ENCODE data around the gene TMEM185B. TPM values are rescaled to one million over a fixed set of nuclear protein-coding genes. Genes with fewer than 3 reads are reported as not detected.

TMEM185B gene
- total and polyA plus RNA-seq, 4 donors = 1.8 to 8.5 (median 6.8) TPM

GRCh38 chr2:120192280-120192679, 30.9 kb downstream of the TMEM185B start (continued):
- no peak for TF ChIP-seq EGR1 (IDR thresholded peaks at IDR 0.05; ENCODE audit: low read depth in 2 of 2)
- TF ChIP-seq NR2F2 (IDR thresholded peaks at IDR 0.05) = no peak
- no peak for TF ChIP-seq HNF4G (IDR thresholded peaks at IDR 0.05)
- no peak for TF ChIP-seq RAD21 (IDR thresholded peaks at IDR 0.05)
- TF ChIP-seq RXRA (IDR thresholded peaks at IDR 0.05) = no peak
- TF ChIP-seq FOXA2 (IDR thresholded peaks at IDR 0.05) = no peak
- TF ChIP-seq CTCF (IDR thresholded peaks at IDR 0.05; ENCODE audit: low read depth, low read length, missing input control) = no peak
- TF ChIP-seq YY1 (IDR thresholded peaks at IDR 0.05) = no peak

- Histone ChIP-seq H3K4me3 (ENCODE audit: low read depth in 1 of 3, low read length in 3 of 3) (no peak overlapping the region), H3K9me3 (ENCODE audit: control insufficient read depth in 4 of 4, low read length in 3 of 4) (peaks cover 2 to 6% (median 5%) of the 10 kb centered on the region in 4 donors), H3K9ac (ENCODE audit: low read depth in 1 of 2, low read length in 2 of 2) (no peak overlapping the region), H3K27me3 (ENCODE audit: control insufficient read depth in 4 of 4, insufficient read depth in 4 of 4, low read length in 3 of 4) (no peaks in the 10 kb centered on the region), H3K27ac (ENCODE audit: low read depth in 1 of 2, low read length in 2 of 2) (no peak overlapping the region), H3K36me3 (ENCODE audit: control insufficient read depth in 4 of 4, insufficient read depth in 3 of 4, low read depth in 1 of 4, low read length in 3 of 4) (no peaks in the 10 kb centered on the region), H3K4me1 (ENCODE audit: control insufficient read depth in 4 of 4, insufficient read depth in 4 of 4, low read length in 3 of 4) (no peaks in the 10 kb centered on the region)
- no peak for DNase-seq (ENCODE audit: low spot score)
- WGBS = 88% methylated on average over 1 of the region's 1 CpG
- TF ChIP-seq EGR1 (IDR thresholded peaks at IDR 0.05; ENCODE audit: low read depth in 2 of 2) (no peak), HNF4G (IDR thresholded peaks at IDR 0.05) (no peak), NR2F2 (IDR thresholded peaks at IDR 0.05) (no peak), JUND (IDR thresholded peaks at IDR 0.05) (no peak), YY1 (IDR thresholded peaks at IDR 0.05) (no peak), ZBTB33 (IDR thresholded peaks at IDR 0.05) (no peak)
Observed at GRCh38 chr2:120189189-120189588, 34.0 kb downstream of the TMEM185B start.

- H3K4me1 ChIP-seq (ENCODE audit: control insufficient read depth in 4 of 4, insufficient read depth in 4 of 4, low read length in 3 of 4) = no peaks in the 10 kb centered on the region
- H3K9me3 ChIP-seq (ENCODE audit: control insufficient read depth in 4 of 4, low read length in 3 of 4) = no peaks in the 10 kb centered on the region
- no peak overlapping the region for H3K27ac ChIP-seq (ENCODE audit: low read depth in 1 of 2, low read length in 2 of 2)
- DNase-seq (ENCODE audit: low spot score) = no peak
- no peaks in the 10 kb centered on the region for H3K27me3 ChIP-seq (ENCODE audit: control insufficient read depth in 4 of 4, insufficient read depth in 4 of 4, low read length in 3 of 4)
- no peak overlapping the region for H3K4me3 ChIP-seq (ENCODE audit: low read depth in 1 of 3, low read length in 3 of 3)
- no peak overlapping the region for H3K9ac ChIP-seq (ENCODE audit: low read depth in 1 of 2, low read length in 2 of 2)
- H3K36me3 ChIP-seq (ENCODE audit: control insufficient read depth in 4 of 4, insufficient read depth in 3 of 4, low read depth in 1 of 4, low read length in 3 of 4) = peaks cover 0 to 16% (median 12%) of the 10 kb centered on the region in 4 donors
- TF ChIP-seq TAF1 (conservative IDR thresholded peaks at IDR 0.05) (no peak), ATF3 (IDR thresholded peaks at IDR 0.05) (no peak), ZBTB33 (IDR thresholded peaks at IDR 0.05) (no peak), RAD21 (IDR thresholded peaks at IDR 0.05) (no peak), GABPA (IDR thresholded peaks at IDR 0.05 in 1 of 2, conservative IDR thresholded peaks at IDR 0.05 in 1 of 2) (no peak), JUND (IDR thresholded peaks at IDR 0.05) (no peak), RXRA (IDR thresholded peaks at IDR 0.05) (no peak), SP1 (IDR thresholded peaks at IDR 0.05) (no peak), REST (IDR thresholded peaks at IDR 0.05) (no peak), FOXA2 (IDR thresholded peaks at IDR 0.05) (no peak), HNF4G (IDR thresholded peaks at IDR 0.05) (no peak), CTCF (IDR thresholded peaks at IDR 0.05; ENCODE audit: low read depth, low read length, missing input control) (no peak)
- 80% methylated on average over 5 of the region's 5 CpGs for WGBS
Observed at GRCh38 chr2:120182019-120182560, 41.1 kb downstream of the TMEM185B start.

All from liver (tissue), 9 donors.